HPDE6-E6E7 (cell line): ENCODE data around the gene VEPH1.

Source experiments
- DNase-seq: peaks from one replicate; pipeline ENCODE4 v3.0.0; 2011; ENCODE audit warnings: missing footprints; ENCODE audit errors: extremely low spot score

Gene VEPH1

GRCh38 chr3:157301755-157302154 lies 201.5 kb downstream of the VEPH1 start:
- no peak for DNase-seq

- DNase-seq, result no peak
These were observed 202.1 kb downstream of the VEPH1 start for GRCh38 chr3:157300981-157301663.

DNA sequence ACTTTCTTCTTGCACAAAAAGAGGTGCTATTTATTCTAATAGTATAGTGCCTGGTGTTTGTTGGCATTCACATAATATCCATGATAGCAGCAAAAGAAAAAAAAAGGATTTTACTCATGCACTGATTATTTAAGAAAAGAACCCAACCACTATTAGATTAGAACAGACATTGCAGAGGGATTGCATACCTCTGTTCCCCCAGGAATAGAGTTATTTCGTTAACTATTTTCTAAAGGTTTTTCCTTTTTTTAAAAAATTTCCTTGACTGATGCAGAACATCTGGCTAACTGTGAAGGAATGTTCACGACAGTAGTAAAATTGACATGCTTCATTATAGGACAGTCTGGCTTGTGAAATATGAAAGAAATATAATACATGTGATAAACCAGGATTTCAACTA lies 203.1 kb downstream of the VEPH1 start:
- no peak for DNase-seq

- DNase-seq, result no peak
These were observed 205.8 kb downstream of the VEPH1 start for GRCh38 chr3:157297328-157297915.

DNA sequence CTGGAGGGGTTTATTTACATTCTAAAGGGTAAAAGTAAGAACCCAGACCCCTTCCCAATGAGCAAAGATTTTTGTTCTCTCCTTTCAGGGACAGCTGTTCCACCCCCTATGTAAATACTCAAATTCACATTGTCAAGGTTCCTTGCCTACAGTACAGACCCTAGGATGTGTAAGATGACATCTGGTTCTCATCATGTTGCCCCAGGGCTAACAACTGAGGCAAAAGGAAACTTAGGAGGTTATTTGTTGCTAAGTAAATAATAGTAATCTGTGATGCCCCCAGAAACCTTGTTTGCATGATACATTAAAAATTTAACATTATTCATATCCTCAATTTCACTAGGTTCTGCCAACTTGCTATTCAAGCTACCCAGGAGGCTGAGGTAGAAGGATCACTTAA lies 208.3 kb downstream of the VEPH1 start:
- DNase-seq, result no peak

GRCh38 chr3:157294491-157294890 lies 208.7 kb downstream of the VEPH1 start:
- DNase-seq, result no peak

DNA sequence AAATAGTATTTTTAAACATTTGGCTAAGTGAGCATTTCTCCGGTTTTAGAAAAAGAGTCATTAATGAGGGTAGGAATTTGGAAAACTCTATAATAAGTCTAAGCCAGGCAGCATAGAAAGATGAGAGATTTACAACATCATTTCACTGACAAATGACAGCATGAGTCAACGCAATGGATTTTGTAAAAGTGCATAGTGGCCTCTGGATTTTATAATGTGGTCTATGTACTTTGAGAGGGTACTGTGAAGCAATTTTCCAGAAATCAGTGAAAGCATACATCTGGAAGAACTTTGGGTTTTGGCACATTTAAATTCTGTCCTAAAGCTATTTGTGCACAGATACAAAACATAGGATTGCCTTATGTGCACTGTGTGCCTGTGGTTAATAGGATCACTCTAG lies 212.4 kb downstream of the VEPH1 start:
- DNase-seq, result no peak

- DNase-seq, result no peak
These were observed 217.2 kb downstream of the VEPH1 start for GRCh38 chr3:157285966-157286365.

- DNase-seq, result no peak
These were observed 218.1 kb downstream of the VEPH1 start for GRCh38 chr3:157285141-157285540.

DNA sequence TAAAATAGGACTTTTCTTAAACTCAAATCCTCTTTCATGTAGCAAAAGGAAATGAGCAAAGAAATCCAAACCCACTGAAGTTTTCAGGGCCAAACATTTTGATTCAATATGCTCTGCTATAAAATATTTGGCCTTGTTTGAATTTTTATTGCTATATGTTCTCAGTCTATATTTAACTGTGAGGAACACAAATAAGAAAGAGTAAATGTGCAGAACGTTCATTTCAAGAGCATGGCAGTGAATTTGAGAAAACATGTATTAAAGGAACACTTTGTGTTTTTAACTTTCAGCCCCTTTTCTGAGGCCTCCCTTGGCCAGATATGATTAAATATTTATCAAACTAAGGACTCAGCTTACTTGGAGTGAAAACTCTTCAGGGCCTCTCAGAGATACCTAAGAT lies 218.5 kb downstream of the VEPH1 start:
- DNase-seq, result no peak

DNA sequence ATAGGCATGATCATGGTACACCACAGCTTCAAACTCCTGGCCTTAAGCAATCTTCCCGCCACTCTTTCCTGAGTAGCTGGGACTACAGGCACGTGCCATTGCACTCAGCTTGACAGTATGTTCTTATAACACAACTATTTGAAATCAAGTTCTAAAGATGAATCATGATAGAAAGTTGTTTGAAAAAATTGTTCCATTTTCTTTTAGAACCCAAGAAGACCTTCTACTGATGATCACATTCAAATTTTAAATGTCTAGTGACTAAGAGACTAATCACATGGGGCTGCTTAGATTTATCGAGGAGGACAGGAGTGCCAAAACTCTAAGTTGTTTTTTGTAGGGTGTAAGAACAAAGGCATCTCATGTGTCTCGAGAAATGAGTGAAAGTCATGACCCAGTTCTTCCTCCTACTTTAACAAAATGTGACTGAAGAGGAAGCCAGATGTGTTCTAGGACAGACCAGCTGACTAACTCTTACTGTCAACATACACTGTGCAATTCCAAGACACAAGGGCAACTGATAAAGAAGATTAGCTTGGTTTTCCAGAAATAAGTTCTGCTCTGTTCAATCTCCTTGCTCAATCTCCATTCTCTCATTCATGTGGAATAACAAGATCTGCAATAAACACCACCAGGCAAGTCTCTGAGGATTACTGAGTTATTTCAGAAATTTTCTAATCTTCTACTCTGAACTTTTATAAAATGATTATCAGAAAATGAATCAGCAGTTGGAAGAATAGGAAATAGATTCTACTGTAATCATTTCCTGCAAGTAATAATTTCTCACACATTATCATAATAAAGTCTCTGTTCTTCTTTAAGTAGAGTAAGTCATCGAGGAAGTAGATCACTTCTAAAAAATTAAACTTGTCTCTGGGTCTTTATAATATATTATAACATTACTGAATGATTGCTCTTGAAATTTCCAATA lies 220.7 kb downstream of the VEPH1 start:
- peak; percentile 3 for DNase-seq

GRCh38 chr3:157280786-157281185 lies 222.4 kb downstream of the VEPH1 start:
- no peak for DNase-seq

- no peak for DNase-seq
These were observed 222.9 kb downstream of the VEPH1 start for GRCh38 chr3:157280354-157280753.

GRCh38 chr3:157279237-157279636 lies 224.0 kb downstream of the VEPH1 start:
- DNase-seq, result no peak

- no peak for DNase-seq
These were observed 226.4 kb downstream of the VEPH1 start for GRCh38 chr3:157276801-157277200.

- DNase-seq, result no peak
These were observed 227.4 kb downstream of the VEPH1 start for GRCh38 chr3:157275832-157276231.

DNA sequence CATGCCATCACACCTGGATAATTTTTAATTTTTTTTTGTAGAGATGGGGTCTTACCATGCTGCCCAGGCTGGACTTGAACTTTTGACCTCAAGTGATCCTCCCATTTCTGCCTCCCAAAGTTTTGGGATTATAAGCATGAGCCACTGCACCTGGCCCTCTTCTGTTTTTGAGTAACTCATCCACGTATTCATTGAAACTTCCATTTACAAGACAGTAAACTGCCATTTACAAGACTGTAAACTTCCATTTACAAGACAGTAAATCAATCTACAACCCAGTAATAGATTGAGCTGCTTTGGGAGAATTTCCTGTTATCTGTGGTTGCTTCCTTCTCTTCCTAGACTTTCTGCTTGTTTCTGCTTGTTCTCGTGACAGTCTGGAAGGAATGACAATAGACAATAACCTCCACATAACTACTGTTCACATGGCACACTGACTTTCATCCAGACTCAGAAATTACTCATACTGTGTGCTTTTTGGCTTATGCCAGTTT lies 228.5 kb downstream of the VEPH1 start:
- DNase-seq, result peak; percentile 26

GRCh38 chr3:157271283-157271882 lies 231.8 kb downstream of the VEPH1 start:
- DNase-seq, result no peak

GRCh38 chr3:157268026-157268425 lies 235.2 kb downstream of the VEPH1 start:
- no peak for DNase-seq

DNA sequence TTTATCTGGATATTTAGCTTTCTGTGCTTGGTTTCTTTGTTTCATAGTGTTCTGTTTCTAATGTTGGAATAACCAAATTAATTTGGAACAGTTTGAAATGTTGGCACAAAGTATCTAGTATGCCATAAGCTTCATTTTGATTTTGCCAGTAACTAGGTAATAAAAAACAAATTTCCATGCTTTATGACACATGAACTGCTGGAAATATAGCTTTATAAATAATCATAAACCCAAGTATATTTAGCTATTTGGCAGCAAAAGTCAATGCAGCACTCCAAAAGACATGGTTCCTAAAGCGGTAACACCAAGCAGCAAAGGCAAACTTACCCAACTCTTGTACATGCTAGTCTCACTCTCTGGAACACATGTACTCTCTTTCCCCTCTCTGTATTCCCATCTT lies 237.3 kb downstream of the VEPH1 start:
- DNase-seq, result no peak

DNA sequence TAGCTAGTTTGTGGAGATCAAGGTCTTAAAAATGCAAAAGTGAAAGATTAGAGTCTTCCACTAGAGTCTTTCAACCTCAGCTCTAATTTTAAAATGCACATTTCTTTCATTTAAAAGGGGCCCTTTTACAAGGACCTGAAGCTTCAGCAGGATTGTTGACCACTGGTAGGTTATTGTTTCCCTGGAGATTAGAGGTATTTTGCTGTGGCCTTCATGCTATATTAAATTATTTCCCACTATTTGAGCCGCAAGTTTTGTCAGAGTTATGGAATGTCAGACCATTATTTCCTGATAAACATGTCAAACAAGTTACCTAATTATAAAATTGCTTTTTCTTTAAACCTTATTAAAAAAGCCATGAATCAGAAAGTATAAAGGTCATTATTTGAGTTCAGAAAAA lies 240.2 kb downstream of the VEPH1 start:
- DNase-seq, result no peak

GRCh38 chr3:157261000-157261399 lies 242.2 kb downstream of the VEPH1 start:
- DNase-seq, result no peak
